GM18511 (cell line): ENCODE data around the gene ZFAND6.
"Not testable (repeated sequence)": the region's sequence is repeated elsewhere in the genome, so short reads cannot be mapped to it uniquely, and the experiment has no call there.

Source experiments
- ATAC-seq: cut with Tn5 transposase; IDR thresholded peaks from one replicate; pipeline ENCODE4 v1.9.1; 2021; ENCODE audit warnings: mild to moderate bottlenecking, moderate library complexity; ENCODE audit not compliant: unreplicated experiment

The ZFAND6 gene

GRCh38 chr15:80140909-80141308, 81.4 kb downstream of the ZFAND6 start:
- ATAC-seq: no peak

GRCh38 chr15:80141916-80142598, 82.6 kb downstream of the ZFAND6 start:
- ATAC-seq: no peak

- no peak for ATAC-seq
Observed at GRCh38 chr15:80142646-80143045, 83.2 kb downstream of the ZFAND6 start.

GRCh38 chr15:80151148-80151547, 91.7 kb downstream of the ZFAND6 start:
- no peak for ATAC-seq

GRCh38 chr15:80151576-80151975, 92.1 kb downstream of the ZFAND6 start:
- no peak for ATAC-seq

GRCh38 chr15:80152180-80152895, 92.9 kb downstream of the ZFAND6 start:
- peak; percentile 48 for ATAC-seq

- peak; percentile 70 for ATAC-seq
Observed at GRCh38 chr15:80152896-80153876, 93.7 kb downstream of the ZFAND6 start, which contains the start of gene FAH. Gene FAH, plus strand, starts transcription at chr15:80152999. Its CDS starts 56 bp downstream, at chr15:80153055.

- ATAC-seq: no peak
Observed at GRCh38 chr15:80153900-80154299, 94.4 kb downstream of the ZFAND6 start.

- ATAC-seq: no peak
Observed at GRCh38 chr15:80154336-80154735, 94.9 kb downstream of the ZFAND6 start.

GRCh38 chr15:80155001-80155377, 95.5 kb downstream of the ZFAND6 start:
- ATAC-seq: no peak

DNA sequence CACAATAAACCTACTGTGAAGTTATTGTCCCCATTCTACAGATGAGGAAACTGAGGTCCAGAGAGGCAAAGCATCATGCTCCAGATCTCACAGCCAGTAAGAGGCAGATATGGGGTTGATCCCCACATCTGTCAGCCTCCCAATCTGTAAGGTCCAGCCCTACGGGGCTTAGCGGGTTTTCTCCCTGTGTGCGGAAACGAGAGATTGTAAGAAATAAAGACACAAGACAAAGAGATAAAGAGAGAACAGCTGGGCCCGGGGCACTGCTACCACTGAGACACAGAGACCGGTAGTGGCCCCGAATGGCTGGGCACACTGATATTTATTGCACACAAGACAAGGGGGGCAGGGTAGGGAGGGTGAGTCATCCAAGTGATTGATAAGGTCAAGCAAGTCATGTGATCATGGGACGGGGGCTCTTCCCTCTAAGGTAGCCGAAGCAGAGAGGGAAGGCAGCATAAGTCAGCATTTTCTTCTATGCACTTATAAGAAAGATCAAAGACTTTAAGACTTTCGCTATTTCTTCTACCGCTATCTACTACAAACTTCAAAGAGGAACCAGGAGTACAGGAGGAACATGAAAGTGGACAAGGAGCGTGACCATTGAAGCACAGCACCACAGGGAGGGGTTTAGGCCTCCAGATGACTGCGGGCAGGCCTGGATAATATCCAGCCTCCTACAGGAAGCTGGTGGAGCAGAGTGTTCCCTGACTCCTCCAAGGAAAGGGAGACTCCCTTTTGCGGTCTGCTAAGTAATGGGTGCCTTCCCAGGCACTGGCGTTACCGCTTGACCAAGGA, 96.1 kb downstream of the ZFAND6 start:
- ATAC-seq: not testable (repeated sequence)

- ATAC-seq: no peak
Observed at GRCh38 chr15:80156176-80156720, 96.8 kb downstream of the ZFAND6 start.

DNA sequence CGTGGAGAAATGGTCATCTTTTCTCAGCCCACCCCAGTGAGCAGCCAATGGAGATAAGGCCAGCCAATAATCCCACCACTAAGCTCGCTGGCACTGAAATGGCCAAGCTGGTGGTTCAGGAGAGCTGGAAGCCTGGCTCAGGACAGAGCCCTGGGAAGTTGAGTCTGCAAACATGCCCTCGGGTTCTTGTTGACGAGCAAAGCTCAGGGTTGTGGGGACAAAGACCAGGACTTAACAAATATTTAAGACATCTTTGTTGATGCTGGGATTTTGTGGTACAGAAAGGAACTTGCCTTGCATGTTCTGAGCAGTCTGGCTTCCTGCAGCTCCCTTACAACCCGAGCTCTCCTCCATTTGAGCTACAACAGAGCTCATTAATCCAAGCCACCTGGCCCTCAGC, 97.7 kb downstream of the ZFAND6 start:
- ATAC-seq: no peak

DNA sequence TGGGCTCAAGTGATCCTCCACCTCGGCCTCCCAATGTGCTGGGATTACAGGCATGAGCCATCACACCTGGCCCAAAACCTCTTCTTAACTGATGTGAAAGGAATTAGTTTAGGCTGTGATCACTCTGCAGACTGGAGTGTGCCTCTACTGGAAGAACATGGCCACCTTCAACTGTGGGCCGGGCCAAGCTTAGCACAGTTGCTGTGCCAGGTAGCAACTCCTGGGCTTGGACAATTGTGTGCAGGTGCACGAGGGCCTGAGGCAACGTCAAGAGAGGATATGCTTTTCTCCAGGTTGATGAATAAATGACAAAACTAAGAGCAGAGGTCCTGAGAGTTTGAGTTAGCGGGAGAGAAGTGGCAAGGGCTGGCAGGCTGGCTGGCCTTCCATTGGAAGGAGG, 99.8 kb downstream of the ZFAND6 start:
- ATAC-seq: no peak

DNA sequence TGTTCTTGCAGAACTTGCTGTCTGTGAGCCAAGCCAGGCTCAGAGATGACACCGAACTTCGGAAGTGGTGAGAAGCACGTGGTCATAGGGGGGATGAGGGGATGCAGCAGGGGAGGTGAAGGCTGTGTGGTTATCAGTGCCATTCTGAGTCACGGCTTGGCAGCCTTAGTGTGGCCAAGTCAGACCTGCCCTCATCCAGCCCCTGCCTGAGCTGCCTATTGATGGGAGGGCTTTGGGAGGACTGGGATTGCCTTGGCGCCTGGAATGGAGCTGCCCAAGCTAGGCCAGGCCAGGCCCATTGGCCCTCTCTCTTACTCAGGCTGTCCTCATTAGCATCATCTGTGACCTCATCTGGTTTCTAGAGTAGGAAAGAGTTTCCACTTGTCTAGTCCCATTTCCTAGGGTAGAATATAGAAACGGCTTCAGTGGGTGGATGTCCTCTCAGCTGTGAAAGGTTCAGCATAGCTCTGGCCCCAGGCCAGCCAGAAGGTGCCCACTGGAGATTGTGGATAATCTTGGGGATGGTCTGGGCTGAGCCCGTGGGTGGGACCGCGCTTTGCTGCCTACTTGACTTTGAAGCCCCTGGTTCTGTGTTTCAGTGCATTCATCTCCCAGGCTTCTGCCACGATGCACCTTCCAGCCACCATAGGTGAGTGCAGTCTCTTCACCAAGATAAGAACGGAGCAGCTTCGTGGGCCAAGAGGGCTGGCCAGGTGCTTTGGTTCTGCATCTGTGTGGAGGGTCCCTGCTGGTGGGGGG, 100.5 kb downstream of the ZFAND6 start:
- peak; percentile 58 for ATAC-seq

GRCh38 chr15:80160570-80161156, 101.2 kb downstream of the ZFAND6 start:
- peak; percentile 82 for ATAC-seq

DNA sequence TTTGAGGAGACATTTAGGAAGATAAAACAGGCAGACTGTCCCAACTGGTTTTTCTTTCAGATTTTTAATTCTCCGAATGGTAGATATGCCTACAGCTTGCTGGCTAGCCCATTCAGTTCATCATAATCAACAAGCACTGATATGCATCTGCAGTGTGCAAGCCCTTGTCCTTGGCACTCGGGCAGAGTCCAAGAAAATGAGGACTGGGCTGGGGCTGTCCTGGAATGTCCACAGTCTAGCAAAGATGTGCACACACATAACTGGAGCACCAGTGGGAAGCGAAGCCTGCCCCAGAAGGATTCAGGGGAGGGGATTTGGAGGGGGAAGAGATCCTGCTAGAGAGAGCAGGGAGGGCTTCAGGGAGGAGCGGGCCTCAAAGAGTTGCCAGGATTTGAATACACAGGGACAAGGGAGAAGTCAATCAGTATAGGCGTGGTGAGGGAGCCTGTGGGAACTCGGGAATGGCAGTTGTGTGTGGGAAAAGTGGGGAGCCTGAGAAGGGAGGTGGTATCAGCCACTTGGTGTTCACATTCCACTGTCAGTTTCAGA, 102.1 kb downstream of the ZFAND6 start:
- no peak for ATAC-seq

GRCh38 chr15:80162059-80162554, 102.6 kb downstream of the ZFAND6 start:
- no peak for ATAC-seq

DNA sequence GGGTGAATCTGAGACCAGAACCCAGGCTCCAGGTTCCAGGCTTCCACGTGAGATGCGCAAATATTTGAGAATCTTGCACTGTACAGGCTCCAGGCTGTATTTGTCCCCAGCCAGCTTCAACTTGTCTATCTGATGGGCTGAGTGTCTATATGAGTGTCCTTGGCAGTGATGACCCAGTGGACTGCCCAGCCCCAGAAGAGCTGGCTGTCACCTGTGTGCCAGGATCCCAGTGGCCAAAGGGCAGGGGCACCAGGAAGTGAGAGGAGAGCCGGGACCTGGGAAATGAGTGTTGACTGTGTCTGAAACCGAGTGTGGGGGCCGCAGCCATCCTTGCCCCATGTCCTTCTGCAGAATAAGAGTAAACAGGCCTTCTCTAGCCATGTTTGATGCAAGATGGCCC, 103.7 kb downstream of the ZFAND6 start:
- no peak for ATAC-seq
